Glutamatergic neuron (in vitro differentiated cells): Measurements from ENCODE around the gene NEU1. TPM values are rescaled to one million over a fixed set of nuclear protein-coding genes. Genes with fewer than 3 reads are reported as not detected.
"Not testable (repeated sequence)": the region's sequence is repeated elsewhere in the genome, so short reads cannot be mapped to it uniquely, and the experiment has no call there.

Experiments used
- DNase-seq: peaks from one replicate; pipeline ENCODE4 v3.0.0; 2022
- H3K27ac Mint-ChIP-seq: one replicate; pipeline ENCODE4 v1.8.0; 2020; ENCODE audit warnings: mild to moderate bottlenecking, mixed read lengths, inconsistent platforms; ENCODE audit not compliant: unreplicated experiment
- H3K27me3 Mint-ChIP-seq: one replicate; pipeline ENCODE4 v1.8.0; 2020; ENCODE audit warnings: mild to moderate bottlenecking, moderate library complexity, mixed read lengths, inconsistent platforms; ENCODE audit not compliant: unreplicated experiment
- H3K36me3 Mint-ChIP-seq: one replicate; pipeline ENCODE4 v1.8.0; 2020; ENCODE audit warnings: mild to moderate bottlenecking, mixed read lengths, inconsistent platforms; ENCODE audit not compliant: unreplicated experiment
- H3K4me1 Mint-ChIP-seq: one replicate; pipeline ENCODE4 v1.8.0; 2020; ENCODE audit warnings: mild to moderate bottlenecking, low read depth, mixed read lengths, inconsistent platforms; ENCODE audit not compliant: unreplicated experiment
- H3K4me3 Mint-ChIP-seq: one replicate; pipeline ENCODE4 v1.8.0; 2020; ENCODE audit warnings: mild to moderate bottlenecking, mixed read lengths, inconsistent platforms; ENCODE audit not compliant: unreplicated experiment
- H3K9me3 Mint-ChIP-seq: one replicate; pipeline ENCODE4 v1.8.0; 2020; ENCODE audit warnings: mild to moderate bottlenecking, moderate library complexity, mixed read lengths, inconsistent platforms; ENCODE audit not compliant: unreplicated experiment
- CTCF ChIP-seq: fragments of 200-600 bp; sonication (generic); IDR thresholded peaks from one replicate; pipeline ENCODE4 v1.5.0; 2021; ENCODE audit not compliant: partially characterized antibody, unreplicated experiment
- total RNA-seq: library from RNA; stranded (reverse); fragmentation: NEBNext Ultra II Directional; extraction: Animal tissue kit (Norgen Biotek cat#: 25700); gene quantifications from one replicate; pipeline ENCODE4 v1.2.1, GENCODE V29; 2021; ENCODE audit not compliant: unreplicated experiment

NEU1 gene
- total RNA-seq, 1 donor from 2014 or later = 40.2 TPM

- Mint-ChIP-seq H3K4me1 (no peaks in the 10 kb centered on the region), H3K9me3 (no peaks in the 10 kb centered on the region), H3K27ac (no peak overlapping the region), H3K36me3 (peaks cover 5% of the 10 kb centered on the region), H3K27me3 (peaks cover 5% of the 10 kb centered on the region), H3K4me3 (no peak overlapping the region)
- DNase-seq = no peak
- TF ChIP-seq CTCF = no peak
Measured at GRCh38 chr6:31851485-31851832, 11.2 kb downstream of the NEU1 start.

GRCh38 chr6:31850765-31851484, 11.7 kb downstream of the NEU1 start:
- H3K4me1 Mint-ChIP-seq = no peaks in the 10 kb centered on the region
- H3K36me3 Mint-ChIP-seq = peaks cover 5% of the 10 kb centered on the region
- H3K4me3 Mint-ChIP-seq = no peak overlapping the region
- H3K9me3 Mint-ChIP-seq = no peaks in the 10 kb centered on the region
- no peak overlapping the region for H3K27ac Mint-ChIP-seq
- H3K27me3 Mint-ChIP-seq = peaks cover 4% of the 10 kb centered on the region
- DNase-seq = no peak
- TF ChIP-seq CTCF = no peak

- TF ChIP-seq CTCF = no peak
- Mint-ChIP-seq H3K27ac (no peak overlapping the region), H3K27me3 (peaks cover 4% of the 10 kb centered on the region)
Measured at GRCh38 chr6:31847276-31847978, 15.2 kb downstream of the NEU1 start.

DNA sequence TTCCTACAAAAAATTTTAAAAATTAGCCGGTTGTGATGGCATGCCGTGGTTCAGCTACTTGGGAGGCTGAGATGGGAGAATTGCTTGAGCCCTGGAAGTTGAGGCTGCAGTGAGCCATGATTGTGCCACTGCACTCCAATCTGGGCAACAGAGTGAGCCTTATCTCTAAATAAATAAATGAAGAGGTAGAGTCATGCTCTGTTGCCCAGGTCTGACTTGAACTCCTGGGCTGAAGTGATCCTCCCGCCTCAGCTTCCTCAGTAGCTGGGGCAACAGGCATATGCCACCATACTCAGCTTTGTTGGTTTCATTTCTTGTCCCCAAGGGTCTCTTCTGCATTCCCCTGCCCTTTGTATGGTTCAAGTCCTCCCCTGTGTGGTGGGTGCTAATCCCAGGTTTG, 18.1 kb downstream of the NEU1 start:
- Mint-ChIP-seq H3K27me3 (peaks cover 5% of the 10 kb centered on the region), H3K27ac (no peak overlapping the region), H3K4me3 (no peak overlapping the region), H3K36me3 (no peaks in the 10 kb centered on the region), H3K9me3 (peaks cover 2% of the 10 kb centered on the region), H3K4me1 (no peaks in the 10 kb centered on the region)
- no peak for DNase-seq
- no peak for TF ChIP-seq CTCF

More at GRCh38 chr6:31847276-31847978, 15.2 kb downstream of the NEU1 start:
- no peaks in the 10 kb centered on the region for H3K4me1 Mint-ChIP-seq
- no peaks in the 10 kb centered on the region for H3K9me3 Mint-ChIP-seq
- H3K4me3 Mint-ChIP-seq = no peak overlapping the region
- no peak for DNase-seq
- H3K36me3 Mint-ChIP-seq = no peaks in the 10 kb centered on the region

- peaks cover 5% of the 10 kb centered on the region for H3K4me1 Mint-ChIP-seq
- no peak overlapping the region for H3K4me3 Mint-ChIP-seq
- no peak for TF ChIP-seq CTCF
- peaks cover 2% of the 10 kb centered on the region for H3K9me3 Mint-ChIP-seq
- DNase-seq = no peak
- no peaks in the 10 kb centered on the region for H3K36me3 Mint-ChIP-seq
- H3K27me3 Mint-ChIP-seq = peaks cover 5% of the 10 kb centered on the region
- no peak overlapping the region for H3K27ac Mint-ChIP-seq
Measured at GRCh38 chr6:31842053-31842452, 20.6 kb downstream of the NEU1 start.

GRCh38 chr6:31839779-31840126, 22.9 kb downstream of the NEU1 start:
- H3K27me3 Mint-ChIP-seq = peaks cover 16% of the 10 kb centered on the region
- not testable (repeated sequence) for H3K4me3 Mint-ChIP-seq, H3K36me3 Mint-ChIP-seq, H3K9me3 Mint-ChIP-seq, H3K27ac Mint-ChIP-seq, DNase-seq
- H3K4me1 Mint-ChIP-seq = peaks cover 16% of the 10 kb centered on the region
